ENCODE measurements around the gene JAG2.

Gene JAG2

GRCh38 chr14:105150368-105151083, 18.1 kb downstream of the JAG2 start:
- no peak for DNase-seq (ENCODE audit: low spot score)

- no peak for DNase-seq (ENCODE audit: low spot score)
Measured at GRCh38 chr14:105150026-105150367, 18.6 kb downstream of the JAG2 start.

DNA sequence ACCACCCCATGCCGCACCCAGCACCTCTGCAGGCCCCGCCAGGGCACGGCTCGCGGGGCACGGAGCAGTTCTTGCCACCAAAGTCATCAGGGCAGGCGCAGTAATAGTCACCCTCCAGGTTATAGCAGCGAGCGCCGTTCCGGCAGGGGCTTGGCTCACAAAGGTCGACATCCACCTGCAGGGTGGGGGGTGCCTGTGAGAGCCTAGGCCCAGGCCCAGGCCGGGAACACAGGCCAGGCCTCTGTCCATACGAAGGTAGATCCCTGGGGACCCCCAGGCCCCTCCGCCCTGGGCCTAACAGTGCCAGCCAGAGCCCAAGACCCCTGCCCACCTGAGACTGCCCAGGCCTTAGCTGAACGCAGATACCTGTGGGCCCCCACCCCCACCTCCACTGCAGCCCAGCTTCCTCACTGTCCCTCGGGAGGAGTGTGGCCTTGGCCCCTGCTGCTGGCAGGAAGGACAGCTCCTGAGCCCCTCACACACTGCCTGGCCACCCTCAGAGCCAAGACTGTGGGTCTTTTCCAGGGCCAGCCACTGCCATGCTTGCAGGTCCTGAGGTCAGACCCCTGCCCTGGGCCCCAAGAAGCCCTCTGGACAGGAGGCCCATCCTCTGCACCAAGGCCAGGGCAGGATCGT, 19.3 kb downstream of the JAG2 start:
- no peak for DNase-seq (ENCODE audit: low spot score)

- no peak for DNase-seq (ENCODE audit: low spot score)
Measured at GRCh38 chr14:105148604-105149145, 19.9 kb downstream of the JAG2 start.

- no peak for DNase-seq (ENCODE audit: low spot score)
Measured at GRCh38 chr14:105147671-105148603, 20.6 kb downstream of the JAG2 start.

GRCh38 chr14:105146976-105147635, 21.5 kb downstream of the JAG2 start:
- no peak for DNase-seq (ENCODE audit: low spot score)

GRCh38 chr14:105146181-105146975, 22.2 kb downstream of the JAG2 start:
- DNase-seq (ENCODE audit: low spot score): no peak

- DNase-seq (ENCODE audit: low spot score): no peak
Measured at GRCh38 chr14:105145381-105146180, 23.0 kb downstream of the JAG2 start.

- no peak for DNase-seq (ENCODE audit: low spot score)
Measured at GRCh38 chr14:105144666-105145380, 23.8 kb downstream of the JAG2 start.

- no peak for DNase-seq (ENCODE audit: low spot score)
Measured at GRCh38 chr14:105144026-105144665, 24.4 kb downstream of the JAG2 start.

GRCh38 chr14:105143451-105144025, 25.0 kb downstream of the JAG2 start:
- DNase-seq (ENCODE audit: low spot score): no peak

DNA sequence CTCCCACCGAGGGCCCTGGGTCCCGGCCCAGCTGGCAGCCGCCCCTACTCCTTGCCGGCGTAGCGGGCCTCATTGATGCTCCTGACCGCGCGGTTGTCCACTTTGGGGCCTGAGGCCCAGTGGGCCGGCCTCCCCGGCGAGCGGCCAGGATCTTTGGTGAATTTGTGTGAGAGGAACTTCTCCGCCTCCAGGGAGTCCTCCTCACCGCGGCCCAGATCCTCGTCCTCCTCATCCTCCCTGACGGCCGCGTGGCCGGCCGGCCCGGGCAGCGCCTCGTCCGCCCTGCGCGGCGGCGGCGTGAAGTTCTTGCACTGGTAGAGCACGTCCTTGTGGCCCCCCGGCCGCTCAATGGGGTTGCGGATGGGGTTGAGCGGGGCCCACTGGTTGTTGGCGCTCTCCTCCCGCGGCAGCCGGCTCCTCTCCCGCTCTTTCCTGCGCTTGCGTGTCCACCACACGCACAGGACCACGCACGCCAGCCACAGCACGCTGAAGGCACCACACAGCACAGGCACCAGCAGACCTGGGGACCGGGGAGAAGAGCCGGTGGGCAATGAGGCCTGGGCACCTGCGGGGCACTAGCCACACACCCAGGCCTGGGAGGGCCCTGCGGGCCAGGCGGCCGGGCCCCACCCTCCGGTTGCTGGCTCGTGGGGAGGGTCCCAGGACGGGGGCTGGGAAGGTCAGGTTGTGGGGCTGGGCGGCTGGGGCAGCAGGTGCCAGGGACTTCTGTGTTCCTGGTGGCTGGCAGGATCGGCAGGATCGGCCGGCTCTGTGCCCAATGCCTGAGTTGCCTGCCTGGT, 25.7 kb downstream of the JAG2 start:
- DNase-seq (ENCODE audit: low spot score): no peak

DNA sequence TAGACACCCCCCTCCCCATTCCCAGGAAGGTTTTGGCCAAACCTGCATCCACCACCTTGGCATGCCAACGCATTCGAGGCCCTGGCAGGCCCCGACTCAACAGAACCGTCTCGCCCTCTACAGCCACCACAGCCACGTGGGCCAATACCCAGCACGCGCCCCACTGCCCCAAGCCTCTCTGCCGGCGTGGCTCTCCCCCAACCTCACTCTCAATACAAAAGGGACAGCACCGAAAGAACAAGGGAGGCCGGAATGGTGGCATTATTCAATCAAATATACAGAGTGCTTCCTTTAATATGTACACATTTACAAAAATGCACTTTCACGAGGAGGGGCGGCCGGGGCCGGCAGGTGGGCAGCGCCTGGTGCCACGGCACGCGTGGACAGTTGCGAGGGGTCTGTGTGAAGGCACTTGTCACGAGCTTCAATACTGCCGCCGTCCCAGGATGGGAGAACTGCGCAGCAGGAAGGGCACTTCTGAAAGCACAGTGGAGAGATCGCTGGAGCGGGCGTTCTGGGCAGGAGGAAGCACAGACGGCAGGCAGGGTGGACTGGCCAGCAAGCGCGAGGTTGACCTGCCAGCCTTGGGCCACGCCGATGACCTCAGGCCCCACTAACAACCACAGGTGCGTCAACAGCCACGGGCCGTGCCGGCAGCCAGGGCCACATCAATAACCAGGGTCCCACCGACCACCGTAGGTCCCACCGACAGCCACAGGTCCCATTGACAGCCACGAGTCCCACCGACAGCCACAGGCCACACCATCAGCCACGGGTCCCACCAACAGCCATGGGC, 26.9 kb downstream of the JAG2 start:
- DNase-seq (ENCODE audit: low spot score): no peak

DNA sequence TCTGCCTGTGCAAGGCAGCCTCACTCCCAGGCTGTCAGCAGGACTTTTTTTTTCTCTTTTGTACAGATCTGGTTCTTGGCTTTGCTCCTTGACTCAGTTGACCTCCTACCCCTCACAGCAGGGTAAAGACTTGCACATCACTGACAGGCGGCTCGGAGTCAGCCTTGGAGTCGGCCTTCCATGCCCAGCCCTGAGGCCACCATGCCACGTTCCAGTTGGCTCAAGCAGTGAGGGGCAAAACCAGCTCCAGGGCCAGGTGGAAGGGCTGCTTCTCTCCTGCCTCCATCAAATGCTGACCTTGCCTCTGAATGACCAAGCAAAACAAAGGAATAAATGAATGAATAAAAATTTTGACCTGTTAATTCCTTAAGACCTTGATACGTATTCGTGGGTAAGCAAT, 27.6 kb downstream of the JAG2 start:
- no peak for DNase-seq (ENCODE audit: low spot score)

GRCh38 chr14:105140581-105140980, 28.0 kb downstream of the JAG2 start:
- no peak for DNase-seq (ENCODE audit: low spot score)

DNA sequence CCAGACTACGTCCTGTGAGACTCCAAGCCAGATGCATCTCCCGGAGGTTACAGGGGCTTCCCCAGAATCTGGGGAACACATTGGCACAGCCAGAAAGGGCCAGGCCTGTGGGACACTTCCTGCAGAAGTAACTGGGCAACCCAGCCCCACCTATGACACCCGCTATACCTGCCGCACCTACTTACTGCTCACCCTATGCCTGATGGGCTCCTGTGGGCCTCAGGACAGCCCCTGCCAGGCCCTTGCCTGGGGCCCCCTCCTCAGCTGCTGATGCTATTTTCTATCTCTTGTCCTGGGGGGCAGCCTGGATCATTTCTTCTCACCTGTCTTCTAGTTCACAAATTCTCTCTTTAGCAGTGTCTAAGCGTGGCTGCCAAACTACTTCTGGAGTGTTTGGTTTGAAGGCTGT, 28.7 kb downstream of the JAG2 start:
- no peak for DNase-seq (ENCODE audit: low spot score)

DNA sequence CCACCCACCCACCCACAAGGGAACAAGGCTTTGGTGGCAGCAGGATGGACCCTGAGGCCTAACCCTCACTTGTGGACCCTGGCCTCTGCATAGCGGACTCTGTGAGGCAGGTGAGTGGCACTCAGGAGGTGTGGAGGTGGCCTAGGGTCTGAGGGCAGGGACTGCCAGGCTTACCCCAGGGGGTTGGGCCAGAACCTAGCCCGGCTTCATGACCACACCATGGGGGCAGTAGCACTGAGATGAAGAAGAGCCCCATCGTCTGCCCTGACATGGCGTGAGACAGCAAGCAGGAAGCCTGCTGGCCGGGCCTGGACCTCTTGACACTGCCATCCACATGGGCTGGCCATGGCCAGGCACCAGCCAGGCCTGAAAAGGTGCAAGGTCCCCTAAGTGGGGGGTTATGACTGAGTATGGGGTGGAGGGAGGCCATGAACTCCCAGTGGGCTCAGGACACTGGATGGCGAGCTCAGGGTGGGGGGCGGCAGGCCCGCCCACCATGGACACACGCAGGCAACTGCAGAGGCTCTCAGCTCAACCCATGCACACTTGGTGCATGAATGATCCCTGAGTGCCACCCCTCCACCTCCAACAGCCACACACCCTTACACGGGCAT, 29.3 kb downstream of the JAG2 start:
- DNase-seq (ENCODE audit: low spot score): no peak

Data from COLO829 (cell line).